Measurements from ENCODE around the gene RNPEPL1.

The RNPEPL1 gene

GRCh38 chr2:240596080-240596460, 27.8 kb downstream of the RNPEPL1 start:
- Histone ChIP-seq H3K18ac (ENCODE audit: low read length) (no peak overlapping the region), H3K79me1 (ENCODE audit: low read depth, low read length) (peaks cover 16% of the 10 kb centered on the region), H3K4me1 (ENCODE audit: control insufficient read depth in 2 of 2, insufficient read depth in 1 of 2, low read depth in 1 of 2, low read length in 2 of 2) (no peaks in the 10 kb centered on the region), H2BK5ac (ENCODE audit: low read length) (no peak overlapping the region), H3K36me3 (replicated peaks in 1 of 2; ENCODE audit: control insufficient read depth in 2 of 2, insufficient read depth in 2 of 2, low read length in 2 of 2) (peaks cover 31 to 66% of the 10 kb centered on the region in 2 donors), H2AK5ac (ENCODE audit: low read depth, low read length) (peak overlapping the region; percentile 83), H3K27ac (replicated peaks; ENCODE audit: low read length) (no peak overlapping the region), H2BK15ac (ENCODE audit: low read length) (no peak overlapping the region), H3K4me3 (ENCODE audit: low read length in 2 of 2) (no peak overlapping the region), H4K8ac (ENCODE audit: low read depth, low read length) (no peak overlapping the region), H3K14ac (ENCODE audit: low read length) (no peak overlapping the region), H3K4me2 (ENCODE audit: insufficient read depth, low read length, poor library complexity, severe bottlenecking) (no peak overlapping the region), H2BK12ac (ENCODE audit: low read length) (no peak overlapping the region), H3K9me3 (replicated peaks in 1 of 2; ENCODE audit: control insufficient read depth in 2 of 2, insufficient read depth in 1 of 2, low read depth in 1 of 2, low read length in 2 of 2) (no peaks in the 10 kb centered on the region), H3K4ac (ENCODE audit: low read length) (no peak overlapping the region), H3K27me3 (ENCODE audit: control insufficient read depth in 3 of 3, insufficient read depth in 3 of 3, low read depth in 1 of 3, low read length in 3 of 3) (no peaks in the 10 kb centered on the region), H3K9ac (ENCODE audit: low read depth, low read length, poor library complexity) (peak overlapping the region; percentile 34), H2AFZ (ENCODE audit: low read length) (no peak overlapping the region), H2BK120ac (ENCODE audit: low read depth, low read length) (no peak overlapping the region), H4K91ac (ENCODE audit: low read depth, low read length, poor library complexity) (no peak overlapping the region), H3K23ac (ENCODE audit: low read depth, low read length, poor library complexity) (peak overlapping the region; percentile 55)
- no peak for DNase-seq (ENCODE audit: low spot score)
- WGBS, 2 donors (ENCODE audit: extremely low coverage in 2 of 2, insufficient read length in 2 of 2, insufficient replicate concordance in 1 of 2) = no CpG with 5 or more reads among the region's 17 CpGs

GRCh38 chr2:240596491-240596931, 28.2 kb downstream of the RNPEPL1 start:
- Histone ChIP-seq H3K4ac (ENCODE audit: low read length) (no peak overlapping the region), H3K27me3 (ENCODE audit: control insufficient read depth in 3 of 3, insufficient read depth in 3 of 3, low read depth in 1 of 3, low read length in 3 of 3) (no peaks in the 10 kb centered on the region), H3K36me3 (replicated peaks in 1 of 2; ENCODE audit: control insufficient read depth in 2 of 2, insufficient read depth in 2 of 2, low read length in 2 of 2) (peaks cover 27 to 62% of the 10 kb centered on the region in 2 donors), H2BK120ac (ENCODE audit: low read depth, low read length) (no peak overlapping the region), H3K18ac (ENCODE audit: low read length) (no peak overlapping the region), H2AK5ac (ENCODE audit: low read depth, low read length) (no peak overlapping the region), H3K4me1 (ENCODE audit: control insufficient read depth in 2 of 2, insufficient read depth in 1 of 2, low read depth in 1 of 2, low read length in 2 of 2) (no peaks in the 10 kb centered on the region), H2AFZ (ENCODE audit: low read length) (no peak overlapping the region), H3K9me3 (replicated peaks in 1 of 2; ENCODE audit: control insufficient read depth in 2 of 2, insufficient read depth in 1 of 2, low read depth in 1 of 2, low read length in 2 of 2) (no peaks in the 10 kb centered on the region), H3K27ac (replicated peaks; ENCODE audit: low read length) (no peak overlapping the region), H2BK12ac (ENCODE audit: low read length) (no peak overlapping the region), H4K91ac (ENCODE audit: low read depth, low read length, poor library complexity) (no peak overlapping the region), H3K9ac (ENCODE audit: low read depth, low read length, poor library complexity) (no peak overlapping the region), H3K4me2 (ENCODE audit: insufficient read depth, low read length, poor library complexity, severe bottlenecking) (no peak overlapping the region), H2BK15ac (ENCODE audit: low read length) (no peak overlapping the region), H3K4me3 (ENCODE audit: low read length in 2 of 2) (no peak overlapping the region), H4K8ac (ENCODE audit: low read depth, low read length) (no peak overlapping the region), H3K23ac (ENCODE audit: low read depth, low read length, poor library complexity) (peak overlapping the region; percentile 55), H3K14ac (ENCODE audit: low read length) (peak overlapping the region; percentile 21), H3K79me1 (ENCODE audit: low read depth, low read length) (peaks cover 13% of the 10 kb centered on the region), H2BK5ac (ENCODE audit: low read length) (no peak overlapping the region)
- DNase-seq (ENCODE audit: low spot score) = no peak
- WGBS, 2 donors (ENCODE audit: extremely low coverage in 2 of 2, insufficient read length in 2 of 2, insufficient replicate concordance in 1 of 2) = no CpG with 5 or more reads among the region's 23 CpGs

- no peak overlapping the region for H3K4ac ChIP-seq (ENCODE audit: low read length)
- H2BK15ac ChIP-seq (ENCODE audit: low read length) = no peak overlapping the region
- H3K27me3 ChIP-seq (ENCODE audit: control insufficient read depth in 3 of 3, insufficient read depth in 3 of 3, low read depth in 1 of 3, low read length in 3 of 3) = no peaks in the 10 kb centered on the region
- H3K36me3 ChIP-seq (replicated peaks in 1 of 2; ENCODE audit: control insufficient read depth in 2 of 2, insufficient read depth in 2 of 2, low read length in 2 of 2) = peaks cover 21 to 58% of the 10 kb centered on the region in 2 donors
- no peak overlapping the region for H3K14ac ChIP-seq (ENCODE audit: low read length)
- H3K27ac ChIP-seq (replicated peaks; ENCODE audit: low read length) = no peak overlapping the region
- WGBS, 2 donors (ENCODE audit: extremely low coverage in 2 of 2, insufficient read length in 2 of 2, insufficient replicate concordance in 1 of 2) = no CpG with 5 or more reads among the region's 10 CpGs
- H3K79me1 ChIP-seq (ENCODE audit: low read depth, low read length) = peaks cover 11% of the 10 kb centered on the region
- no peak overlapping the region for H3K18ac ChIP-seq (ENCODE audit: low read length)
- no peak overlapping the region for H4K8ac ChIP-seq (ENCODE audit: low read depth, low read length)
- no peak overlapping the region for H2AK5ac ChIP-seq (ENCODE audit: low read depth, low read length)
- H3K4me2 ChIP-seq (ENCODE audit: insufficient read depth, low read length, poor library complexity, severe bottlenecking) = no peak overlapping the region
- no peak overlapping the region for H3K4me3 ChIP-seq (ENCODE audit: low read length in 2 of 2)
- no peaks in the 10 kb centered on the region for H3K9me3 ChIP-seq (replicated peaks in 1 of 2; ENCODE audit: control insufficient read depth in 2 of 2, insufficient read depth in 1 of 2, low read depth in 1 of 2, low read length in 2 of 2)
- H2BK120ac ChIP-seq (ENCODE audit: low read depth, low read length) = no peak overlapping the region
- H3K23ac ChIP-seq (ENCODE audit: low read depth, low read length, poor library complexity) = no peak overlapping the region
- H3K9ac ChIP-seq (ENCODE audit: low read depth, low read length, poor library complexity) = no peak overlapping the region
- H2BK5ac ChIP-seq (ENCODE audit: low read length) = no peak overlapping the region
- H4K91ac ChIP-seq (ENCODE audit: low read depth, low read length, poor library complexity) = no peak overlapping the region
- no peak overlapping the region for H2BK12ac ChIP-seq (ENCODE audit: low read length)
- no peak overlapping the region for H2AFZ ChIP-seq (ENCODE audit: low read length)
- no peaks in the 10 kb centered on the region for H3K4me1 ChIP-seq (ENCODE audit: control insufficient read depth in 2 of 2, insufficient read depth in 1 of 2, low read depth in 1 of 2, low read length in 2 of 2)
- DNase-seq (ENCODE audit: low spot score) = no peak
Measured at GRCh38 chr2:240597054-240597418, 28.8 kb downstream of the RNPEPL1 start.

- Histone ChIP-seq H2AFZ (ENCODE audit: low read length) (no peak overlapping the region), H3K27me3 (ENCODE audit: control insufficient read depth in 3 of 3, insufficient read depth in 3 of 3, low read depth in 1 of 3, low read length in 3 of 3) (no peaks in the 10 kb centered on the region), H4K8ac (ENCODE audit: low read depth, low read length) (no peak overlapping the region), H3K23ac (ENCODE audit: low read depth, low read length, poor library complexity) (no peak overlapping the region), H3K9me3 (replicated peaks in 1 of 2; ENCODE audit: control insufficient read depth in 2 of 2, insufficient read depth in 1 of 2, low read depth in 1 of 2, low read length in 2 of 2) (no peaks in the 10 kb centered on the region), H2BK15ac (ENCODE audit: low read length) (no peak overlapping the region), H3K4me1 (ENCODE audit: control insufficient read depth in 2 of 2, insufficient read depth in 1 of 2, low read depth in 1 of 2, low read length in 2 of 2) (no peaks in the 10 kb centered on the region), H3K27ac (replicated peaks; ENCODE audit: low read length) (no peak overlapping the region), H2BK12ac (ENCODE audit: low read length) (no peak overlapping the region), H2BK5ac (ENCODE audit: low read length) (no peak overlapping the region), H3K9ac (ENCODE audit: low read depth, low read length, poor library complexity) (no peak overlapping the region), H3K4ac (ENCODE audit: low read length) (no peak overlapping the region), H4K91ac (ENCODE audit: low read depth, low read length, poor library complexity) (no peak overlapping the region), H3K4me2 (ENCODE audit: insufficient read depth, low read length, poor library complexity, severe bottlenecking) (no peak overlapping the region), H2BK120ac (ENCODE audit: low read depth, low read length) (no peak overlapping the region), H3K79me1 (ENCODE audit: low read depth, low read length) (peaks cover 9% of the 10 kb centered on the region), H3K14ac (ENCODE audit: low read length) (no peak overlapping the region), H2AK5ac (ENCODE audit: low read depth, low read length) (no peak overlapping the region), H3K18ac (ENCODE audit: low read length) (no peak overlapping the region), H3K4me3 (ENCODE audit: low read length in 2 of 2) (no peak overlapping the region), H3K36me3 (replicated peaks in 1 of 2; ENCODE audit: control insufficient read depth in 2 of 2, insufficient read depth in 2 of 2, low read length in 2 of 2) (peaks cover 18 to 52% of the 10 kb centered on the region in 2 donors)
- no peak for DNase-seq (ENCODE audit: low spot score)
- WGBS, 2 donors (ENCODE audit: extremely low coverage in 2 of 2, insufficient read length in 2 of 2, insufficient replicate concordance in 1 of 2) = no CpG with 5 or more reads among the region's 22 CpGs
Measured at GRCh38 chr2:240597419-240598181, 29.3 kb downstream of the RNPEPL1 start.
